SH-SY5Y (cell line): Measurements from ENCODE around the gene TSPEAR.

Experiments
- GATA2 ChIP-seq: IDR thresholded peaks from 2 replicates; pipeline ENCODE4 v1.6.1; 2011; ENCODE audit warnings: mild to moderate bottlenecking, low read depth, low read length
- GATA3 ChIP-seq: IDR thresholded peaks from 2 replicates; pipeline ENCODE4 v1.6.1; 2011; ENCODE audit warnings: low read depth, mild to moderate bottlenecking, low read length, moderate library complexity

DNA sequence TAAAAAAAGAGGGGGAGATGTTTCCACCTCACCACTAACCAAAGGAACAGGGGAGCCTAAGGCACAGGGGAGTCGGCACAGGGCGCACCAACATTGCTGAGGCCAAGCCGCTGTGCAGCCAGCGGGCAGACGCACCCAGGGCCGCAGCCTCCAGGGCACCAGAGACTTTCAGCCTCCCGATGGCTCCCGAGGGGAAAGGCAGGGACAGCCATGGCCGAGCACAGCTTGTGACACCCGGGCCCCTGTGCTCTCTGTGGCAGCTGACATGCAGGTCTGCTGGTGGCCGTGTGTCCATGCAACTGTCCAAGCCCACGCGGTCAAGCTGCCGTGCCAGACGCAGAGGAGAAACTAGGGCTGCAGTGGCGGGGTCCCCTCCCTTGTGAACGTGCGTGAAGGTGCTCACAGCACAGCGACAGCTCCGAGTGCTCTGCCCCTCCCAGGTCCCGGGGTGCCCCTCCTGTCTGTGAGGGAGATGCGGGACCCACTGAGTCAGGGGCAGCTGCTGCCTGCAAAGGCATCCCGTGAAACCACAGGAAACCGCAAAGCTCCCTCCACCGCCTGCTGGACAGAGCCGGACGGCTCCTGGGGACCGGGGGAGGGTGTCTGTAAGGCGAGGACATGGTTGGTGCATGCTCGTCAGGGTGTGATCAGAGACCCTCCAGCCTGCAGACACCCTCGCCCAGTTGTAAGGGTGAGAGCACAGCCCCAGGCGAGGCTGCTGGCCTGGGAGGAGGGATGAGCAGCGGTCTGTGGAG, 62.6 kb downstream of the TSPEAR start:
- TF ChIP-seq GATA2: no peak
- TF ChIP-seq GATA3: no peak
